ENCODE measurements around the gene SPEM2. TPM values are rescaled to one million over a fixed set of nuclear protein-coding genes. Genes with fewer than 3 reads are reported as not detected.

Gene SPEM2
- total and polyA plus RNA-seq, 2 of the 4 experiments (the other 2 are of a cell fraction), result not detected

- H3K79me1 ChIP-seq (ENCODE audit: low read depth in 1 of 2, low read length in 2 of 2), result peaks cover 9 to 80% of the 10 kb centered on the region in 2 experiments
- WGBS, 2 experiments (ENCODE audit: extremely low coverage in 2 of 2, insufficient read length in 1 of 2), result 80% methylated on average over 2 of the region's 11 CpGs; no CpG with 5 or more reads in 1 of the 2 experiments
- in situ Hi-C loops (cut with MboI; ENCODE audit: low sequenced_read_pairs) (no loop called here), intact Hi-C loops (cut with micrococcal nuclease) (no loop called here), dilution Hi-C loops (cut with HindIII; ENCODE audit: low sequenced_read_pairs, unreplicated experiment) (no loop called here)
- H2AK5ac ChIP-seq (ENCODE audit: low read depth, low read length), result no peak overlapping the region
- peaks cover 25% of the 10 kb centered on the region for H3K9me1 ChIP-seq (ENCODE audit: insufficient read depth, low read length)
- no peak for TF ChIP-seq FOS (IDR thresholded peaks at IDR 0.05; ENCODE audit: low read depth, low read length)
- TF ChIP-seq CEBPB (IDR thresholded peaks at IDR 0.05; ENCODE audit: low read depth, low read length), result no peak
- no peak for TF ChIP-seq RCOR1 (IDR thresholded peaks at IDR 0.05; ENCODE audit: insufficient replicate concordance, low read length)
- TF ChIP-seq, protein P1, sequence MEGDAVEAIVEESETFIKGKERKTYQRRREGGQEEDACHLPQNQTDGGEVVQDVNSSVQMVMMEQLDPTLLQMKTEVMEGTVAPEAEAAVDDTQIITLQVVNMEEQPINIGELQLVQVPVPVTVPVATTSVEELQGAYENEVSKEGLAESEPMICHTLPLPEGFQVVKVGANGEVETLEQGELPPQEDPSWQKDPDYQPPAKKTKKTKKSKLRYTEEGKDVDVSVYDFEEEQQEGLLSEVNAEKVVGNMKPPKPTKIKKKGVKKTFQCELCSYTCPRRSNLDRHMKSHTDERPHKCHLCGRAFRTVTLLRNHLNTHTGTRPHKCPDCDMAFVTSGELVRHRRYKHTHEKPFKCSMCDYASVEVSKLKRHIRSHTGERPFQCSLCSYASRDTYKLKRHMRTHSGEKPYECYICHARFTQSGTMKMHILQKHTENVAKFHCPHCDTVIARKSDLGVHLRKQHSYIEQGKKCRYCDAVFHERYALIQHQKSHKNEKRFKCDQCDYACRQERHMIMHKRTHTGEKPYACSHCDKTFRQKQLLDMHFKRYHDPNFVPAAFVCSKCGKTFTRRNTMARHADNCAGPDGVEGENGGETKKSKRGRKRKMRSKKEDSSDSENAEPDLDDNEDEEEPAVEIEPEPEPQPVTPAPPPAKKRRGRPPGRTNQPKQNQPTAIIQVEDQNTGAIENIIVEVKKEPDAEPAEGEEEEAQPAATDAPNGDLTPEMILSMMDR (conservative IDR thresholded peaks at IDR 0.05; ENCODE audit: low read depth, low read length), result no peak
- TF ChIP-seq CHD1 (IDR thresholded peaks at IDR 0.05; ENCODE audit: low read depth, low read length), result no peak
- no peak for TF ChIP-seq MAZ (IDR thresholded peaks at IDR 0.05; ENCODE audit: borderline replicate concordance, low read depth, low read length)
- no peak for TF ChIP-seq MXI1 (IDR thresholded peaks at IDR 0.05; ENCODE audit: borderline replicate concordance, low read depth, low read length)
- no peak for TF ChIP-seq RFX5 (IDR thresholded peaks at IDR 0.05; ENCODE audit: low read depth, low read length)
- no peak for TF ChIP-seq MAFK (IDR thresholded peaks at IDR 0.05; ENCODE audit: low read depth, low read length)
- TF ChIP-seq SMC3 (IDR thresholded peaks at IDR 0.05; ENCODE audit: low read depth, low read length), result no peak
- no peak for TF ChIP-seq POLR2A (IDR thresholded peaks at IDR 0.05; ENCODE audit: low read depth, low read length)
- no peak for TF ChIP-seq RAD21 (IDR thresholded peaks at IDR 0.05; ENCODE audit: low read length)
- no peak for TF ChIP-seq NFE2L2 (IDR thresholded peaks at IDR 0.05; ENCODE audit: low read depth, low read length)
- no peak for TF ChIP-seq BHLHE40 (IDR thresholded peaks at IDR 0.05; ENCODE audit: low read depth, low read length)
- no peak for TF ChIP-seq USF2 (IDR thresholded peaks at IDR 0.05; ENCODE audit: low read depth, low read length)
- no peak for TF ChIP-seq ELK1 (IDR thresholded peaks at IDR 0.05; ENCODE audit: borderline replicate concordance, low read depth, low read length)
- no peak overlapping the region for H3K27ac ChIP-seq (ENCODE audit: insufficient read depth, low read length)
- H3K56ac ChIP-seq (ENCODE audit: extremely low read depth, insufficient read depth, low read length), result no peak overlapping the region
- no peak overlapping the region for H3K9ac ChIP-seq (ENCODE audit: low read depth, low read length)
- H3K18ac ChIP-seq (ENCODE audit: low read depth, low read length), result no peak overlapping the region
- no TSS peak for BruUV-seq (replicated peaks)
- no peak overlapping the region for H2BK5ac ChIP-seq (ENCODE audit: low read depth, low read length, poor library complexity, severe bottlenecking)
- no peak overlapping the region for H4K91ac ChIP-seq (ENCODE audit: insufficient read depth, low read depth, low read length)
- no peak overlapping the region for H4K5ac ChIP-seq (ENCODE audit: low read depth, low read length)
- no peak overlapping the region for H3K4me2 ChIP-seq (ENCODE audit: low read depth, low read length)
- H3K36me3 ChIP-seq (ENCODE audit: control insufficient read depth, insufficient read depth, low read length), result peaks cover 29% of the 10 kb centered on the region
- no peak overlapping the region for H3K14ac ChIP-seq (replicated peaks; ENCODE audit: low read depth, low read length)
- DNase-seq (no peak), ATAC-seq (ENCODE audit: low read depth) (no peak)
- peaks cover 73% of the 10 kb centered on the region for H4K20me1 ChIP-seq (ENCODE audit: insufficient read depth, low read length)
- H4K8ac ChIP-seq (ENCODE audit: low read depth in 2 of 2, low read length in 2 of 2), result no peak overlapping the region
- H2BK20ac ChIP-seq (ENCODE audit: low read depth, low read length), result no peak overlapping the region
- H3K23ac ChIP-seq (ENCODE audit: low read depth, low read length), result no peak overlapping the region
- peaks cover 12% of the 10 kb centered on the region; the same call in 1 of the 2 replicates for H3K4me1 ChIP-seq (ENCODE audit: control insufficient read depth, insufficient read depth, low read length)
- H2BK120ac ChIP-seq (ENCODE audit: low read depth, low read length), result no peak overlapping the region
- no peak overlapping the region for H2BK15ac ChIP-seq (ENCODE audit: low read depth, low read length)
- H2AK9ac ChIP-seq (replicated peaks; ENCODE audit: low read depth, low read length, poor library complexity), result no peak overlapping the region
- H3K9me3 ChIP-seq (ENCODE audit: control insufficient read depth, insufficient read depth, low read length), result no peaks in the 10 kb centered on the region
- POLR2A ChIA-PET (ENCODE audit: unreplicated experiment), result no interaction called here
- CTCF ChIA-PET, result no interaction called here
- no peak overlapping the region for H2AFZ ChIP-seq (replicated peaks; ENCODE audit: low read length, poor library complexity)
- no peaks in the 10 kb centered on the region for H3K27me3 ChIP-seq (ENCODE audit: control insufficient read depth, insufficient read depth, low read length)
- no peak overlapping the region for H3K4me3 ChIP-seq (ENCODE audit: insufficient read depth, low read depth, low read length)
- H3K4ac ChIP-seq (ENCODE audit: low read depth, low read length), result no peak overlapping the region
Observed at GRCh38 chr17:7468290-7468689, 42.9 kb downstream of the SPEM2 start.
